Measurements from ENCODE around the gene KIF5A. TPM values are rescaled to one million over a fixed set of nuclear protein-coding genes. Genes with fewer than 3 reads are reported as not detected.

The KIF5A gene
- total RNA-seq, 1 donor = 0.36 TPM

GRCh38 chr12:57546438-57547287 is 3.2 kb upstream of the KIF5A start, which contains the start of gene DCTN2:
DCTN2 (minus strand) TSS chr12:57547192; CDS start chr12:57547063, 129 bp downstream.
- peak; percentile 100 for DNase-seq (ENCODE audit: insufficient read length, low spot score, missing footprints)
- Histone ChIP-seq H3K9me3 (ENCODE audit: low read depth, low read length) (no peaks in the 10 kb centered on the region), H3K36me3 (ENCODE audit: insufficient read depth, low read length) (peaks cover 2% of the 10 kb centered on the region), H3K27ac (ENCODE audit: low read depth, low read length) (peak within 1 kb of the TSS; percentile 69), H2AFZ (ENCODE audit: low read length) (peak within 1 kb of the TSS; percentile 83), H3K4me3 (ENCODE audit: insufficient read depth, low read length) (peak within 1 kb of the TSS; percentile 91), H3K4me1 (ENCODE audit: insufficient read depth, low read length) (peaks cover 20% of the 10 kb centered on the region), H3K4me2 (ENCODE audit: insufficient read depth, low read length) (peak within 1 kb of the TSS; percentile 97), H4K20me1 (ENCODE audit: insufficient read depth, low read length) (peaks cover 22% of the 10 kb centered on the region), H3K79me2 (ENCODE audit: insufficient read depth, low read length) (peaks cover 43% of the 10 kb centered on the region), H3K27me3 (ENCODE audit: insufficient read depth, low read length) (peaks cover 31% of the 10 kb centered on the region)
- peak; percentile 34 for TF ChIP-seq CTCF (IDR thresholded peaks at IDR 0.05; ENCODE audit: extremely low read depth, low read depth, low read length)

- peaks cover 22% of the 10 kb centered on the region for H4K20me1 ChIP-seq (ENCODE audit: insufficient read depth, low read length)
- peaks cover 39% of the 10 kb centered on the region for H3K79me2 ChIP-seq (ENCODE audit: insufficient read depth, low read length)
- no peaks in the 10 kb centered on the region for H3K36me3 ChIP-seq (ENCODE audit: insufficient read depth, low read length)
- H3K4me3 ChIP-seq (ENCODE audit: insufficient read depth, low read length) = peak overlapping the region; percentile 91
- no peaks in the 10 kb centered on the region for H3K9me3 ChIP-seq (ENCODE audit: low read depth, low read length)
- peaks cover 20% of the 10 kb centered on the region for H3K4me1 ChIP-seq (ENCODE audit: insufficient read depth, low read length)
- peaks cover 31% of the 10 kb centered on the region for H3K27me3 ChIP-seq (ENCODE audit: insufficient read depth, low read length)
- DNase-seq (ENCODE audit: insufficient read length, low spot score, missing footprints) = no peak
- no peak overlapping the region for H3K27ac ChIP-seq (ENCODE audit: low read depth, low read length)
- peak overlapping the region; percentile 45 for H2AFZ ChIP-seq (ENCODE audit: low read length)
- peak overlapping the region; percentile 97 for H3K4me2 ChIP-seq (ENCODE audit: insufficient read depth, low read length)
- no peak for TF ChIP-seq CTCF (IDR thresholded peaks at IDR 0.05; ENCODE audit: extremely low read depth, low read depth, low read length)
These were observed 2.4 kb upstream of the KIF5A start for GRCh38 chr12:57547288-57548012.

- Histone ChIP-seq H3K36me3 (ENCODE audit: insufficient read depth, low read length) (no peaks in the 10 kb centered on the region), H2AFZ (ENCODE audit: low read length) (no peak overlapping the region), H3K4me3 (ENCODE audit: insufficient read depth, low read length) (no peak overlapping the region), H3K4me1 (ENCODE audit: insufficient read depth, low read length) (peaks cover 24% of the 10 kb centered on the region), H3K9me3 (ENCODE audit: low read depth, low read length) (no peaks in the 10 kb centered on the region), H3K4me2 (ENCODE audit: insufficient read depth, low read length) (no peak overlapping the region), H3K27me3 (ENCODE audit: insufficient read depth, low read length) (peaks cover 31% of the 10 kb centered on the region), H3K27ac (ENCODE audit: low read depth, low read length) (no peak overlapping the region), H4K20me1 (ENCODE audit: insufficient read depth, low read length) (peaks cover 22% of the 10 kb centered on the region), H3K79me2 (ENCODE audit: insufficient read depth, low read length) (peaks cover 35% of the 10 kb centered on the region)
- TF ChIP-seq CTCF (IDR thresholded peaks at IDR 0.05; ENCODE audit: extremely low read depth, low read depth, low read length) = no peak
- DNase-seq (ENCODE audit: insufficient read length, low spot score, missing footprints) = no peak
These were observed 1.9 kb upstream of the KIF5A start for GRCh38 chr12:57548013-57548315.

GRCh38 chr12:57548488-57548887 is 1.4 kb upstream of the KIF5A start:
- H3K27ac ChIP-seq (ENCODE audit: low read depth, low read length) = no peak overlapping the region
- H2AFZ ChIP-seq (ENCODE audit: low read length) = no peak overlapping the region
- no peaks in the 10 kb centered on the region for H3K36me3 ChIP-seq (ENCODE audit: insufficient read depth, low read length)
- H3K9me3 ChIP-seq (ENCODE audit: low read depth, low read length) = no peaks in the 10 kb centered on the region
- H4K20me1 ChIP-seq (ENCODE audit: insufficient read depth, low read length) = peaks cover 19% of the 10 kb centered on the region
- H3K4me1 ChIP-seq (ENCODE audit: insufficient read depth, low read length) = peaks cover 25% of the 10 kb centered on the region
- H3K27me3 ChIP-seq (ENCODE audit: insufficient read depth, low read length) = peaks cover 31% of the 10 kb centered on the region
- H3K79me2 ChIP-seq (ENCODE audit: insufficient read depth, low read length) = peaks cover 31% of the 10 kb centered on the region
- H3K4me3 ChIP-seq (ENCODE audit: insufficient read depth, low read length) = no peak overlapping the region
- no peak for TF ChIP-seq CTCF (IDR thresholded peaks at IDR 0.05; ENCODE audit: extremely low read depth, low read depth, low read length)
- H3K4me2 ChIP-seq (ENCODE audit: insufficient read depth, low read length) = no peak overlapping the region
- peak; percentile 26 for DNase-seq (ENCODE audit: insufficient read length, low spot score, missing footprints)
